COLO829 (cell line): Measurements from ENCODE around the gene RASL11A.
"Not testable (repeated sequence)": the region's sequence is repeated elsewhere in the genome, so short reads cannot be mapped to it uniquely, and the experiment has no call there.

Source experiments
- DNase-seq: peaks from one replicate; pipeline ENCODE4 v3.0.0; 2012; ENCODE audit warnings: low spot score

The RASL11A gene

GRCh38 chr13:27269114-27269665 lies 1.4 kb upstream of the RASL11A start:
- no peak for DNase-seq

DNA sequence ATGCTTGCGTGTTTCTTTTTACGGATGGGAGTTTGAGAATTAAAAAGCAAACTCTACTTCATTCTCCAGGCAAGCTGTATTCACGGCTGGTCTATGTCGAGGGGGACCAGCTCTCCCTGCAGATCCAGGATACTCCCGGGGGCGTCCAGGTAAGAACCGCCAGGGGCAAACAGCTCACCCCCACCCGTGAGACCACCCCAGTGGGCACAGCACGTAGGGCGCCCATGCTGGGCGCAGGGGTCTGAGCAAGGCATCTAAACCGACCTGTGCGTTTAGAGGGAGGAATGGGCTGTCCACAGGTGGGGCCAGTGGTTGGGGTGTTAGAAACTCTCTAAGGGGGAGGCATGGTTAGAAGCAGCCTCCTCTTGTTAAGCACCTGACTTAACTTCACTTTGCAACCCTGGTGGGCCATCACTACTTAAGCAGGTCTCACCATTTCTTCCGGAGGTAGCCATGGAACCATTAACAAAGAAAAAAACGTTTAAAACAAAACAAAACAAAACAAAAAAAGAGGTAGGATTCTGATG lies 1.0 kb downstream of the RASL11A start:
- DNase-seq = no peak

GRCh38 chr13:27273658-27274425 lies 3.2 kb downstream of the RASL11A start:
- no peak for DNase-seq

DNA sequence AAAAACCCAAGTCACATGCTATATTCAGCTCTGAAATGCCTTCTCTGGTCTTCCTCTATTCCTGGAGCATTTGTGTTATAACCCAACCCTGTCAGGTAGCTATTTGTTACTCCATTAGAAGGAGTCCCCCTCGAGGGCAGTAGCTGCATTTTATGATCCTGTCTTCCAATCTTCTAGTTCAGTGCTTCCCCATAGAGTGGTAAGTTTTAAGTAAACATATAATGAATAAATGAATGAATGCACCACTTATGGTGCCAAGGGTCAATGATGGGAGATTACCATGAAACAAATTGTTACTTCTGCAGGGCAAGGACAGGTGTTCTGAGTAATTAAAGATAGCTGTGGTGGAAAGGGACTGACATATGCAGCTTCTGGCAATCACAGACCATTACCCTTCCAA lies 4.0 kb downstream of the RASL11A start:
- DNase-seq = no peak

- no peak for DNase-seq
Observed at GRCh38 chr13:27276188-27276587, 5.6 kb downstream of the RASL11A start.

DNA sequence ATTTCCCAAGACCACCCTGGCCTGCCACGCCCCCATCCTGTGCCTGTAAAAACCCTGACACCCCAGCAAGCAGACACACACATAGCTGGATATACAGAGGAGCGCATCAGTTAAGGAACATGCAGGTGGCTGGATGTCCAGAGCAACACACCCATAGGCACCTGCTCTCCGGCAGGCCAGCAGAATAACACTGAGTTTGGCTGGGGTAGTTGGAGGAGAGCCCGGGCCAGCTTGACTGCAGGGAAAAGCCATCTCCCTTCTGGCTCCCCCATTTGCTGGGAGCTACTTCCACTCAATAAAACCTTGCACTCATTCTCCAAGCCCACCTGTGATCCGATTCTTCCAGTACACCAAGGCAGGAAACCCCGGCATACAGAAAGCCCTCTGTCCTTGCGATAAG lies 8.9 kb downstream of the RASL11A start:
- DNase-seq = no peak

GRCh38 chr13:27280009-27280656 lies 9.5 kb downstream of the RASL11A start:
- no peak for DNase-seq

GRCh38 chr13:27280841-27281240 lies 10.2 kb downstream of the RASL11A start:
- no peak for DNase-seq

- no peak for DNase-seq
Observed at GRCh38 chr13:27281420-27281819, 10.8 kb downstream of the RASL11A start.

GRCh38 chr13:27283906-27284493 lies 13.4 kb downstream of the RASL11A start:
- DNase-seq = no peak

- no peak for DNase-seq
Observed at GRCh38 chr13:27288392-27288791, 17.8 kb downstream of the RASL11A start.

GRCh38 chr13:27289011-27289665 lies 18.5 kb downstream of the RASL11A start:
- DNase-seq = no peak

GRCh38 chr13:27290715-27291114 lies 20.1 kb downstream of the RASL11A start:
- no peak for DNase-seq

DNA sequence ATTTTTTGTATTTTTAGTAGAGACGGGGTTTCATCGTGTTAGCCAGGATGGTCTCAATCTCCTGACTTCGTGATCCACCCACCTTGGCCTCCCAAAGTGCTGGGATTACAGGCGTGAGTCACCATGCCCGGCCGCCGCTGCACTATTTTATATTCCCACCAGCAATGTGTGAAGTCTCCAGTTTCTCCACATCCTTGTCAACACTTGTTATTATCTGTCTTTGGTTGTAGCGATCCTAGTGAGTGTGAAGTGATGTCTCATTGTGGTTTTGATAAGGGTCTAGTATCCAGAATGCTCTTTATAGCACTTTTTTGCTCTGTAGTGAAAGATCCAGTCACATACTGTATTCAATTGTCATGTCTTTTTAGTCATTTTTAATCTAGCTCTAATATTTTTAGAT lies 21.3 kb downstream of the RASL11A start:
- not testable (repeated sequence) for DNase-seq

GRCh38 chr13:27293076-27293691 lies 22.6 kb downstream of the RASL11A start:
- no peak for DNase-seq

DNA sequence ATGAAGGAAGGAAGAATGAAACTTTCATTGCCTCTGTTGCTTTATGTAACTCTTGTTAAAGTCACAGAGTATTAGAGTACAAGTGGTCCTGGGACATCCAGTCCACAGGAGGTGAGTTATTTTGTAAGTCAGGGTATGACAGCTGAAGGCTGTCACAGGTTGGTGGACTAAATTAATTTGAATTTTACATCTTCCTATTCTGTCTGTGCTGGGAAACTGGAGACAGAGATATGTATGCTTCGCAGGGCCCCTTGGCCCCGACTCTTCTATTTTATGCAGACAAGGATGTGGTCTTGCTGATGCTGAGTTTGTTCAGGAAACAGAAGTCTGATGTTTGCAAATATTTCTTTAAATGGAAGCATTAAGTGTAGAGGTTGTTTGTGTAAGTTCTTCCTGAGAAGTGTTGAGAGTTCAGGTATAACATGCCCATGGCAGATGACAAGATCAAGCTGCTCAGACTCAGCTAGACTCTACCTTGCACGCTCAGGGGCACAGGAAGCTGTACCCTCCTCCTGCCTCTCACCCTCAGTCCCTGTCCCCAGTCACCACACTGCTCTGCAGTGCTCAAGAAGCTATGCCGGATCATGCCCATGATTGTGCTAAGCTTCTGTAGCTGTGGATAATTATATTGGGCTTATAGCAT lies 23.4 kb downstream of the RASL11A start:
- DNase-seq = no peak

- DNase-seq = no peak
Observed at GRCh38 chr13:27295096-27295495, 24.5 kb downstream of the RASL11A start.

DNA sequence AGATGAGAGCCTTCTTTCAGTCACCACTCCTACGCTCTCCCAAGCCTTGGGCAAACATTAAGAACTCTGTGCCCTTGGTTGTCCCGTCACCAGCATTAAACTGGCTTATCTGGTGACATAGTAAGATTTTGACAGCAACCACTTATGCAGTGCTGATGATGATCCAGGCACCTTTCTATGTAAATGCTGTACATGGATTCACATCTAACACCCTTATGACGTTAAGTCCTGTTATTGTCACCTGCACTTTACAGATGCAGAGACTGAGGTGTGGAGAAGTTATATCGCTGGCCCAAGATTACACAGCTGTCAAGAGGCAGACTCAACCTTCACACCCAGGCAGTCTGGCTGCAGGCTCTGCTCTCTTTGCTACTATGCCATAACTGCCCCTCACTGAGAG lies 25.0 kb downstream of the RASL11A start:
- DNase-seq = no peak

DNA sequence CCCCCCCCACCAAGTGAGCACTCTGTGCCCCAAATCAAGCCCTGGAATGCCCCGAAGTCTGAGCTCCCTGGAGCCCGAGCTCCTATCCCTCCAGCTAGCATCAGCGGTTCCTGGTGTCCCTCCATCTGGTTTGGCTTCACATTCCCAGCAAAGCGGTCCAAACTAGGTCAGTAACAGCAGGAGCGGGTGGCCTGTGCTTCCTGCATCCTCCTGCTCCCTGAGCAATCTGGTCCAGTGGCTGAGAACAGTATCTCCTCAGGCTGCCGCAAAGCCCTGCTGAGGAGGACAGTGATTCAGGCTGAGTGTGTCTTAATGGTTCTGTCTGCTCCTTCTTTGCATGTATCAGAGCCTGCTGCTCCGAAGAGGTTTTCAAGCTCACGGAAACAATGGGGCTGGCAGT lies 25.9 kb downstream of the RASL11A start:
- no peak for DNase-seq

DNA sequence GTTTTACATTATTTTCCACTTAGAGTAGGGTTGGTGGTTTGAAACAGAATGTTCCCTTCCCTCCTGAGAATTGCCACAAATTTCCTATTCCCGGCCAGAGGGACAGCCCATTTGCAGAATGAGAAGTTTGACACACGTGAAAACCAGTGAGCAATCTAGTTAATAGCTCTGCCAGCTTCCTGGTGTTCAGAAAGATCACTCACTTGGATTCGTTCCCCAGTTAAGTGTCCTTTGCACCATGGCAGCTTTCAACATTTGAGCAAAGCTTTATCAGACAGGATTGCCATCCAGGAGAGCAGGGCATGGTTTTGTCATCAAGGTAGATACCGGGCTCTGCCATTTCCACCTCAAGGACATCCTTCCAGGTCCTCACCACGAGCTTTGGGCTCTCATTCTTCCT lies 28.2 kb downstream of the RASL11A start:
- no peak for DNase-seq

DNA sequence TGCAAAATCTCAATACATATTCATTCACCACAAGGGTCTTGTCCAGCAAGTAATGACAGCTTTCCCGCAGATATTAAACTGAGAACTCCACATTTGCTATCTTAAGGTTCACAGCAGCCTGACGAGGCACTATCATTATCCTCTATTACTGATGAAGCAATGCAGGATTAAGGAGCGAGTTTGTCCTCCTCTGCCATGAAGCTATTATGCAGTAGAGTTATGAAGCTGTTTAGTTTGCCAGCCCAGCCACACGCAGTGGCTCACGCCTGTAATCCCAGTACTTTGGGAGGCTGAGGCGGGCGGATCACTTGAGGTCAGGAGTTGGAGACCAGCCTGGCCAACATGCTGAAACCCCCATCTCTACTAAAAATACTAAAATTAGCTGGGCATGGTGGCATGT lies 29.8 kb downstream of the RASL11A start:
- not testable (repeated sequence) for DNase-seq
